Measurements from ENCODE around the gene OR4D11.
"Not testable (repeated sequence)": the region's sequence is repeated elsewhere in the genome, so short reads cannot be mapped to it uniquely, and the experiment has no call there.

The OR4D11 gene

DNA sequence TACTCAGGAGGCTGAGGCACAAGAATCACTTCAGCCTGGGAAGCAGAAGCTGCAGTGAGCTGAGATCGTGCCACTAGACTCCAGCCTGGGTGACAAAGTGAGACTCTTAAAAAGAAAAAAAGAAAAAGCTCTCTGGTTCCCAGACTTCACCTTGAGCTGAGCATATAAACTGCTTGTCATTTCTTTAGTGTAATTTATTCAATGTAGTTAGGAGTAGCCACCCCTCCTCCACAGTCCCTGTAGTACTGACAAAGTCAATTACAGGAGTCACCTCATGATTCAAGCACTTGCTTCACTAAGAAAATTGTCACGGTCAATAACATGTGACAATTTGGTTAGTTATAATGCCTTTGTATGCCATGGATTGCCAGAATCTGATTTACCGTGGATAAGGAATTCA, 23.0 kb upstream of the OR4D11 start:
- no peak overlapping the region for H3K4me3 ChIP-seq (ENCODE audit: control insufficient read depth, low read depth, low read length)
- no peak for DNase-seq (ENCODE audit: low read depth)
- TF ChIP-seq, protein P1, sequence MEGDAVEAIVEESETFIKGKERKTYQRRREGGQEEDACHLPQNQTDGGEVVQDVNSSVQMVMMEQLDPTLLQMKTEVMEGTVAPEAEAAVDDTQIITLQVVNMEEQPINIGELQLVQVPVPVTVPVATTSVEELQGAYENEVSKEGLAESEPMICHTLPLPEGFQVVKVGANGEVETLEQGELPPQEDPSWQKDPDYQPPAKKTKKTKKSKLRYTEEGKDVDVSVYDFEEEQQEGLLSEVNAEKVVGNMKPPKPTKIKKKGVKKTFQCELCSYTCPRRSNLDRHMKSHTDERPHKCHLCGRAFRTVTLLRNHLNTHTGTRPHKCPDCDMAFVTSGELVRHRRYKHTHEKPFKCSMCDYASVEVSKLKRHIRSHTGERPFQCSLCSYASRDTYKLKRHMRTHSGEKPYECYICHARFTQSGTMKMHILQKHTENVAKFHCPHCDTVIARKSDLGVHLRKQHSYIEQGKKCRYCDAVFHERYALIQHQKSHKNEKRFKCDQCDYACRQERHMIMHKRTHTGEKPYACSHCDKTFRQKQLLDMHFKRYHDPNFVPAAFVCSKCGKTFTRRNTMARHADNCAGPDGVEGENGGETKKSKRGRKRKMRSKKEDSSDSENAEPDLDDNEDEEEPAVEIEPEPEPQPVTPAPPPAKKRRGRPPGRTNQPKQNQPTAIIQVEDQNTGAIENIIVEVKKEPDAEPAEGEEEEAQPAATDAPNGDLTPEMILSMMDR (conservative IDR thresholded peaks at IDR 0.05; ENCODE audit: control insufficient read depth, insufficient read depth, low read depth, low read length): no peak

DNA sequence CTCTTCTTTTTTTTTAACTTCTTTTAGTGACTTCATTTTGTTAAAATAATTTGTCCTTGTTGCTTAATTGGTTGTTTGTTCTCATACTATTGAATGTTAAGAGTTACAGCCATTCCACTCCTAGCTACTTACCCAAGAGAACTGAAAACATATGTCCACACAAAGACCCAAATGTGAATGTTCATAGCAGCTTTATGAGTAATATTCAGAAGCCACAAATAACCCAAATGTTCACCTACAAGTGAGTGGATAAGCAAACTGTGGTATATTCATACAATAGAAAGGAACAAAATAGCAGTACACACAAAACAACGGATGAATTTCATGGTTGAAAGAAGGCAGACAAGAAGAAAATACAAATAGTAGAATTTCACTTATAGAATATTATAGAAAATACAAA, 1.4 kb upstream of the OR4D11 start:
- DNase-seq (ENCODE audit: low read depth): no peak
- H3K4me3 ChIP-seq (ENCODE audit: control insufficient read depth, low read depth, low read length): no peak overlapping the region
- TF ChIP-seq, protein P1 (conservative IDR thresholded peaks at IDR 0.05; ENCODE audit: control insufficient read depth, insufficient read depth, low read depth, low read length): no peak

DNA sequence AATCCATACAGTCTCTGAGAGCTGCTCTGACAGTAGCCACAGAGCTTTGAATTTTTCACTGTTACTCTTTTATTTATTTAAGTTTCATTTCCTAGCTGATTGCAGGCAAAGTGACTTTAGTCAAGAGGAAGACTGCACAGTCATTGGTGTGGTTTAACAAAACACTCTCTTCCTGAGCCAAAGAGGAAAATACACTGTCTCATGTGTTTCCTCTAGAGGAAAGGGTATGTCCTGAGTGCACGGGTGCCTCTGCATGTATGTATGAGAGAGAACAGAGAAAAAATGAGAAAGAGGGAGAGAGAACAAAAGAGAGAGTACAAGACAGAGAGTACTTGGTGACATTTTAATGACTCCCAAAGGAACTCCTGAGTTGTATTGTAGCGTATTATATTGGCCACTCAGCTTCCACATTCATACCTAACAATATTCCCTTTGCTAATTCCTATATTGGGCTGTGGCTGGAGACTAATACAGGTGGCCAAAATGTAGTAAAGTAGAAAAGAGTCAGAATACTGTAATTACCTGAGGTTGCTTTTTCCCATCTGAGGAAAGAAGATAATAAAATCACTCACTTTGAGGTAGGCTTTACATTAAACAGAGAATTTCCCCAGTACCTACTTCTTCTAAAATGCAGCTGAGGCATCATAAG, 7.7 kb downstream of the OR4D11 start, which contains the start of gene OR4D9:
TSS of gene OR4D9 (plus strand) at position 599 of the 649 bp plus-strand sequence. CDS start 3,374 bp downstream, outside the sequence.
- no peak within 1 kb of the TSS for H3K4me3 ChIP-seq (ENCODE audit: control insufficient read depth, low read depth, low read length)
- DNase-seq (ENCODE audit: low read depth): no peak
- TF ChIP-seq, protein P1 (conservative IDR thresholded peaks at IDR 0.05; ENCODE audit: control insufficient read depth, insufficient read depth, low read depth, low read length): no peak

DNA sequence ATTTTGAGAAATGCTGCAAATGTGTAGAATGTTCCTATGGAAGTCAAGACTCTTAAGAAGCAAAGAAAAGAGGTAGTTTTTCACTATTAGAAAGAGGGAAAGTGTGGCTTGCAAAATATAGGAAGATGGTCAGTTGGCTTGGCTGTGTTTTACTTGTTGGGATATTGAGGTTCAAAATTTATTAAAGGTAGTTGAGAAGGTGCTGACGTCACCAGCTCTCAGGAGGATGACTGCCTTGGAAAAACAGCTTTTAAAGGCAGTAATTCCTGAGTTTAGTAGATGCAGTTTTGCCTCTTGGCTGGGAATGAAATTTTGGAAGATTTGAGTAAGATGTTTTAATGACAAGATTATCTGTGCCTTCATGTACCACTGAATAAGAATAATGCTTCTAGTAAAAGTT, 8.3 kb downstream of the OR4D11 start:
- DNase-seq (ENCODE audit: low read depth): no peak
- H3K4me3 ChIP-seq (ENCODE audit: control insufficient read depth, low read depth, low read length): no peak overlapping the region
- TF ChIP-seq, protein P1 (conservative IDR thresholded peaks at IDR 0.05; ENCODE audit: control insufficient read depth, insufficient read depth, low read depth, low read length): no peak

DNA sequence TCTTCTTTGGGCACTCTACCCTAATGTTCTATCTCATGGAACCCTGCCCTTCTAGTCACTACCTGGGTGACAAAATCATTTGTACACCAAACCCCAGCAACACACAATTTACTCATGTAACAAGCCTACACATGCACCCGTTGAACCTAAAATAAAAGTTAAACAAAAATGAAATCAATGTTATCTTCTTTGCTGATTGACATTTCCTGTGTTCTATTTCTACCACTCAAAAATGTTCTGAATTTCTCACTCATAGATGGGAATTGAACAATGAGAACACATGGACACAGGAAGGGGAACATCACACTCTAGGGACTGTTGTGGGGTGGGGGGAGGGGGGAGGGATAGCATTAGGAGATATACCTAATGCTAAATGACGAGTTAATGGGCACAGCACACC, 16.8 kb downstream of the OR4D11 start:
- H3K4me3 ChIP-seq (ENCODE audit: control insufficient read depth, low read depth, low read length); DNase-seq (ENCODE audit: low read depth): not testable (repeated sequence)

DNA sequence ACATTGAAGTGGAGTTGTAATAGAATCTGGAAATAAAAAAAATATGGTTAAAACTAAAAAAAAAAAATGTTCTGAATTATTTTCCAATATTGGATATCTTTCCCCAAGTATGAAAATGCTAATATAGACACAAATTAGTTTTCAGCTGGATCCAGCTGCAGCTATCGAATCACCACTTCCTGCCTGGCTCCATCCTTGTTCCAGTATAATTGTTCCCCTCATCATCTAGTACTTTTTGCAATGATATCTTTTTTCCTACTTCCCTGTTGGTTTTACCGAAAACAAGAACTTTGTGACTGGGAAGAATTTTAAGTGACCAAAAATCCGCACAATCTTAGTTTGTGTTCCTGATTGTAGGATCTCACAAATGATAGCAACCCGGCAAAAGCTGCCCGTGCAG, 17.4 kb downstream of the OR4D11 start:
- DNase-seq (ENCODE audit: low read depth): no peak
- H3K4me3 ChIP-seq (ENCODE audit: control insufficient read depth, low read depth, low read length): no peak overlapping the region
- TF ChIP-seq, protein P1 (conservative IDR thresholded peaks at IDR 0.05; ENCODE audit: control insufficient read depth, insufficient read depth, low read depth, low read length): no peak

DNA sequence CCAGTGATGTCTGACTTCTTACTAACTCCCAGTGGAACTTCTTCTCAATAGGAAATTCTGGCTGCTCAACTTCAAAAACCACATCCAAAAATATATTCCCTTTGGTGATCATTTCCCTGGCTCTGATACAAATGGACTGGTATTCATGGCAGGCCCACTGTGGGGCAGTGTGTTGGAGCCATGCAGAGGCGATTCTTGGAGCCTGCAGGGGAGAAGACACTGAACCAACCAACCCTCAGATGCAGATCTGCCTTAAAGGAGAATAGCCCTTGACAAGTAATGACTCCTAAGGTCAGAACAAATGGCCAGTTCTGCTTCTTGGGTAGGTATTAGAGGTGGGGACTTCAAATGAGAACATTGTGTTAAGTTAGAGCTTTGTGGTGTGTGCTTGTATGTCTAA, 20.2 kb downstream of the OR4D11 start:
- TF ChIP-seq, protein P1 (conservative IDR thresholded peaks at IDR 0.05; ENCODE audit: control insufficient read depth, insufficient read depth, low read depth, low read length): no peak
- DNase-seq (ENCODE audit: low read depth): no peak
- no peak overlapping the region for H3K4me3 ChIP-seq (ENCODE audit: control insufficient read depth, low read depth, low read length)

All from fibroblast of mammary gland (primary cell).